SK-N-SH (cell line): ENCODE data around the gene BCLAF1. TPM values are rescaled to one million over a fixed set of nuclear protein-coding genes. Genes with fewer than 3 reads are reported as not detected.

ENCODE experiments used
- CTCF ChIA-PET: fragments of 300-600, 350-600 bp; formaldehyde crosslinking; extraction: SDS; loops from one replicate; lab custom pipeline; 2021; lab: Yijun Ruan, JAX
- POLR2A ChIA-PET: fragments of 350-600 bp; sonication (Branson Sonifier 250); formaldehyde crosslinking; extraction: SDS; loops from one replicate; lab custom pipeline; 2020; ENCODE audit warnings: antibody characterized with exemption, inconsistent platforms; lab: Yijun Ruan, JAX
- DNase-seq: peaks from one replicate; pipeline ENCODE4 v3.0.0; 2012
- H2AFZ ChIP-seq: fragments of 200-600 bp; sonication (generic); 2 replicates; pipeline ENCODE4 v1.8.1; 2016; ENCODE audit warnings: antibody characterized with exemption, mild to moderate bottlenecking, low read depth
- H3F3A ChIP-seq: fragments of 200-600 bp; sonication (generic); replicated peaks from 2 replicates; pipeline ENCODE3; 2016; ENCODE audit warnings: antibody characterized with exemption, mild to moderate bottlenecking; ENCODE audit not compliant: insufficient read depth
- H3K27ac ChIP-seq, 2 experiments: fragments of 200-500 bp in 1 of 2; fragments of 200-600 bp in 1 of 2; sonication (Bioruptor generic) in 1 of 2; sonication (generic), shearing (Covaris generic) in 1 of 2; 2 replicates each; pipeline versions ENCODE4 v1.5.1 to v1.6.1; 2014 to 2016; ENCODE audit warnings: low read depth in 2 of 2, inconsistent platforms in 1 of 2, low read length in 1 of 2, mild to moderate bottlenecking in 1 of 2, mixed read lengths in 1 of 2
- H3K27me3 ChIP-seq: fragments of 200-600 bp; sonication (generic), shearing (Covaris generic); 2 replicates; pipeline ENCODE4 v1.6.1; 2016; ENCODE audit warnings: mixed run types; ENCODE audit not compliant: insufficient read depth
- H3K36me3 ChIP-seq, 2 experiments: fragments of 200-500 bp in 1 of 2; fragments of 200-600 bp in 1 of 2; sonication (Bioruptor generic) in 1 of 2; sonication (generic) in 1 of 2; replicated peaks in 1 of 2; 2 replicates each; pipeline versions ENCODE3 to v1.5.1; 2014 to 2016; ENCODE audit warnings: low read length in 1 of 2, mild to moderate bottlenecking in 1 of 2; ENCODE audit not compliant: insufficient read depth in 2 of 2, control insufficient read depth in 1 of 2
- H3K4me1 ChIP-seq, 2 experiments: fragments of 200-500 bp in 1 of 2; fragments of 200-600 bp in 1 of 2; sonication (Bioruptor generic) in 1 of 2; sonication (generic), shearing (Covaris generic) in 1 of 2; 2 replicates each; pipeline versions ENCODE4 v1.5.1 to v1.6.1; 2014 to 2016; ENCODE audit warnings: low read depth in 1 of 2, low read length in 1 of 2, mixed run types in 1 of 2; ENCODE audit not compliant: insufficient read depth in 2 of 2, control insufficient read depth in 1 of 2
- H3K4me2 ChIP-seq: fragments of 200-600 bp; sonication (generic), shearing (Covaris generic); 2 replicates; pipeline ENCODE4 v1.6.1; 2017; ENCODE audit warnings: mixed run types
- H3K4me3 ChIP-seq, 2 experiments: fragments of 200-500 bp in 1 of 2; fragments of 200-600 bp in 1 of 2; sonication (Bioruptor generic) in 1 of 2; sonication (generic), shearing (Covaris generic) in 1 of 2; 2 replicates each; pipeline versions ENCODE4 v1.5.1 to v1.8.1; 2014 to 2016; ENCODE audit warnings: low read depth in 2 of 2, inconsistent platforms in 1 of 2, low read length in 1 of 2, mild to moderate bottlenecking in 1 of 2, mixed read lengths in 1 of 2, moderate library complexity in 1 of 2
- H3K79me2 ChIP-seq: fragments of 200-600 bp; sonication (generic); 2 replicates; pipeline ENCODE4 v1.8.1; 2017; ENCODE audit warnings: mild to moderate bottlenecking; ENCODE audit not compliant: insufficient read depth
- H3K9ac ChIP-seq: fragments of 200-600 bp; sonication (generic); 2 replicates; pipeline ENCODE4 v1.6.1; 2017; ENCODE audit warnings: mixed run types
- H3K9me2 ChIP-seq: fragments of 200-600 bp; sonication (generic); 2 replicates; pipeline ENCODE4 v1.6.1; 2017; ENCODE audit warnings: mixed run types
- H3K9me3 ChIP-seq: fragments of 200-600 bp; sonication (generic); 2 replicates; pipeline ENCODE4 v1.6.1; 2017; ENCODE audit warnings: mixed run types, mild to moderate bottlenecking, moderate library complexity
- H4K20me1 ChIP-seq: fragments of 200-600 bp; sonication (generic); 2 replicates; pipeline ENCODE4 v1.6.1; 2017; ENCODE audit warnings: mild to moderate bottlenecking, mixed run types; ENCODE audit not compliant: insufficient read depth
- CHD2 ChIP-seq: fragments of 150-350 bp; IDR thresholded peaks from 2 replicates; pipeline ENCODE4 v1.6.1; 2018; ENCODE audit warnings: low read length; ENCODE audit not compliant: partially characterized antibody
- ELF1 ChIP-seq: IDR thresholded peaks from 2 replicates; pipeline ENCODE4 v1.4.0; 2012
- EP300 ChIP-seq, 2 experiments: IDR thresholded peaks; 2 replicates each; pipeline versions ENCODE4 v1.4.0 to v1.6.1; 2012; ENCODE audit warnings: borderline replicate concordance in 1 of 2, low read depth in 1 of 2, low read length in 1 of 2
- FOXM1 ChIP-seq: IDR thresholded peaks from 2 replicates; pipeline ENCODE4 v1.4.0; 2012; ENCODE audit warnings: low read depth, mild to moderate bottlenecking
- GATA2 ChIP-seq: sonication (generic); formaldehyde crosslinking; IDR thresholded peaks from 2 replicates; pipeline ENCODE4 v1.5.0; 2020; ENCODE audit warnings: mild to moderate bottlenecking, missing genetic modification reagents
- IRF3 ChIP-seq: fragments of 150-350 bp; IDR thresholded peaks from 2 replicates; pipeline ENCODE4 v1.6.1; 2016; ENCODE audit warnings: mild to moderate bottlenecking, low read depth, low read length
- JUND ChIP-seq: IDR thresholded peaks from 2 replicates; pipeline ENCODE4 v1.4.0; 2012
- MXI1 ChIP-seq: IDR thresholded peaks from 2 replicates; pipeline ENCODE4 v1.6.1; 2012; ENCODE audit warnings: mild to moderate bottlenecking, low read depth, low read length, improper control_type of control experiment
- NFIC ChIP-seq: IDR thresholded peaks from 2 replicates; pipeline ENCODE4 v1.4.0; 2012; ENCODE audit warnings: borderline replicate concordance
- NRF1 ChIP-seq: IDR thresholded peaks from 2 replicates; pipeline ENCODE4 v1.6.1; 2012; ENCODE audit warnings: low read depth, mild to moderate bottlenecking, low read length
- RAD21 ChIP-seq: IDR thresholded peaks from 2 replicates; pipeline ENCODE4 v1.6.1; 2012; ENCODE audit warnings: mild to moderate bottlenecking, low read length
- SIN3A ChIP-seq: IDR thresholded peaks from 2 replicates; pipeline ENCODE4 v1.6.1; 2012; ENCODE audit warnings: low read depth, mild to moderate bottlenecking, low read length, moderate library complexity, borderline replicate concordance
- SMC3 ChIP-seq: IDR thresholded peaks from 2 replicates; pipeline ENCODE4 v1.6.1; 2012; ENCODE audit warnings: low read depth, low read length, improper control_type of control experiment
- TCF12 ChIP-seq: IDR thresholded peaks from 2 replicates; pipeline ENCODE4 v1.4.0; 2012
- TEAD4 ChIP-seq: IDR thresholded peaks from 2 replicates; pipeline ENCODE4 v1.4.0; 2012; ENCODE audit warnings: mild to moderate bottlenecking, borderline replicate concordance; ENCODE audit not compliant: insufficient read depth
- USF1 ChIP-seq: IDR thresholded peaks from 2 replicates; pipeline ENCODE4 v1.4.0; 2012; ENCODE audit warnings: low read depth, borderline replicate concordance
- YY1 ChIP-seq: IDR thresholded peaks from 2 replicates; pipeline ENCODE4 v1.4.0; 2012; ENCODE audit warnings: low read depth, mild to moderate bottlenecking
- WGBS: methylation state at CpG from one replicate; pipeline ENCODE4 v1.1.6; 2017; ENCODE audit warnings: low lambda C conversion rate; 5-methylcytosine and 5-hydroxymethylcytosine counted together
- polyA plus RNA-seq, 3 experiments: library from polyadenylated mRNA; depleted of rRNA; stranded (reverse); fragments of >200 nt; gene quantifications; 2 replicates each; pipeline ENCODE4 v1.2.3, GENCODE V29; 2012
- TF ChIP-seq, protein P1 (sequence below): IDR thresholded peaks from 2 replicates; pipeline ENCODE4 v1.4.0; 2012; ENCODE audit warnings: low read depth
- TF ChIP-seq, protein P2 (sequence below): IDR thresholded peaks from 2 replicates; pipeline ENCODE4; 2012
- TF ChIP-seq, protein P3 (sequence below): IDR thresholded peaks from 2 replicates; pipeline ENCODE4 v1.4.0; 2012; ENCODE audit warnings: low read depth, borderline replicate concordance

Gene BCLAF1
- polyA plus RNA-seq, 1 of the 3 experiments (the other 2 are of a cell fraction), result 21.9 TPM

- Histone ChIP-seq H3K4me1 (peaks cover 5 to 9% of the 10 kb centered on the region in 2 experiments; a peak in 2 of 4 replicates), H3K4me2 (no peak overlapping the region), H3K9me3 (no peaks in the 10 kb centered on the region), H3K79me2 (no peaks in the 10 kb centered on the region), H4K20me1 (no peaks in the 10 kb centered on the region), H2AFZ (no peak overlapping the region), H3K4me3 (no peak overlapping the region), H3F3A (peaks cover 11% of the 10 kb centered on the region), H3K36me3 (no peaks in the 10 kb centered on the region), H3K27me3 (no peaks in the 10 kb centered on the region), H3K9ac (no peak overlapping the region), H3K27ac (no peak overlapping the region), H3K9me2 (no peaks in the 10 kb centered on the region)
- DNase-seq, result no peak
- WGBS, result 92% methylated on average over 3 of the region's 3 CpGs
- ChIA-PET CTCF (no interaction called here), POLR2A (no interaction called here)
- no peak for TF ChIP-seq FOXM1
- no peak for TF ChIP-seq ELF1
- TF ChIP-seq, protein P1, sequence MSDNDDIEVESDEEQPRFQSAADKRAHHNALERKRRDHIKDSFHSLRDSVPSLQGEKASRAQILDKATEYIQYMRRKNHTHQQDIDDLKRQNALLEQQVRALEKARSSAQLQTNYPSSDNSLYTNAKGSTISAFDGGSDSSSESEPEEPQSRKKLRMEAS, result no peak
- no peak for TF ChIP-seq GATA2 (CRISPR knock-in tag)
- TF ChIP-seq TCF12, result no peak
- no peak for TF ChIP-seq CHD2
- no peak for TF ChIP-seq MXI1
- no peak for TF ChIP-seq USF1
- no peak for TF ChIP-seq RAD21
- no peak for TF ChIP-seq JUND
- no peak for TF ChIP-seq SMC3
- no peak for TF ChIP-seq IRF3
- TF ChIP-seq SIN3A, result no peak
- TF ChIP-seq, protein P2, sequence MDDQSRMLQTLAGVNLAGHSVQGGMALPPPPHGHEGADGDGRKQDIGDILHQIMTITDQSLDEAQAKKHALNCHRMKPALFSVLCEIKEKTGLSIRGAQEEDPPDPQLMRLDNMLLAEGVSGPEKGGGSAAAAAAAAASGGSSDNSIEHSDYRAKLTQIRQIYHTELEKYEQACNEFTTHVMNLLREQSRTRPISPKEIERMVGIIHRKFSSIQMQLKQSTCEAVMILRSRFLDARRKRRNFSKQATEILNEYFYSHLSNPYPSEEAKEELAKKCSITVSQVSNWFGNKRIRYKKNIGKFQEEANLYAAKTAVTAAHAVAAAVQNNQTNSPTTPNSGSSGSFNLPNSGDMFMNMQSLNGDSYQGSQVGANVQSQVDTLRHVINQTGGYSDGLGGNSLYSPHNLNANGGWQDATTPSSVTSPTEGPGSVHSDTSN, result no peak
Measured at GRCh38 chr6:136294621-136295020, 5.0 kb upstream of the BCLAF1 start.

DNA sequence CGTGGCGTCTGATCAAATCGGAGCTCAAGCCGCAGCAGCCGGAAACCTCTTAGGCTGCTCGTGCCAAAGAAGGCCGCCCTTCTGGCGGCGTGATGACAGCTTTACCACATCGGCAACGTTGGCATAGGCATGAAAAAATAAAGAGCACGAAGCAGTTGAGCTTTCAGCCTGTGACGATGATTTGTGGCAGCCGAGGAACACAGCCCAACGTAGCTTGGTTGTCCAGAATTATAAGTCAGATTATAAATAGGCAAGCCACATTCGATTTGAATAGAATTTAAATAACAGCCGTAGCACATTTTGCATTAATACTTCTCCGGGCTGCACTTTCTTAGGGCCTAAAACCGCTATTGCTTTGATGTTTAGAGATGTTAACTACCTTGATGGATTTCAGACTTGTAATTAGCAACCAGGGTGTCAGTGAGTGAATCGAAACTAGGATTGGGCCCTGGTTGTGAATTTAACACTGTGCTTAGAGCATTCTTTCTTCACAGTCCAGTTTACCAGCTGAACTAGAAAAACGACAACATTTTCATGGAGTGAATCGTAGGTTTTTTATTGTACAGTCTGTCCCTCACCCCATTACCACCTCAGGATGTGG lies 864 bp upstream of the BCLAF1 start:
- H3F3A ChIP-seq, result peaks cover 21% of the 10 kb centered on the region
- peak overlapping the region; percentile 99 to 100 for H3K27ac ChIP-seq
- H3K27me3 ChIP-seq, result no peaks in the 10 kb centered on the region
- peak overlapping the region; percentile 90 for H2AFZ ChIP-seq
- ChIA-PET CTCF (interaction anchor here (1.0 to 3.8 kb wide), 9 partner anchors 10 to 502 kb away, joined by 3 to 20 read pairs (median 5); partner anchors contain the start of genes MAP3K5 and MAP7), POLR2A (interaction anchor here (0.6 to 2.6 kb wide), 20 partner anchors 8 to 827 kb away, joined by 3 to 14 read pairs (median 4); partner anchors contain the start of genes MAP3K5, MAP7 and MTFR2)
- DNase-seq, result peak; percentile 57
- peak overlapping the region; percentile 94 for H3K4me2 ChIP-seq
- WGBS, result 10% methylated on average over 21 of the region's 22 CpGs
- no peaks in the 10 kb centered on the region for H3K9me2 ChIP-seq
- H3K36me3 ChIP-seq, result no peaks in the 10 kb centered on the region
- H3K9ac ChIP-seq, result peak overlapping the region; percentile 100
- H4K20me1 ChIP-seq, result peaks cover 37% of the 10 kb centered on the region
- H3K4me3 ChIP-seq, result peak overlapping the region; percentile 61 to 98
- no peaks in the 10 kb centered on the region for H3K9me3 ChIP-seq
- H3K4me1 ChIP-seq, result peaks cover 5 to 17% of the 10 kb centered on the region in 2 experiments; a peak in 2 of 4 replicates
- H3K79me2 ChIP-seq, result peaks cover 41% of the 10 kb centered on the region
- TF ChIP-seq, protein P1, result peak; percentile 66
- TF ChIP-seq SIN3A, result 0 out of 2 replicates have a peak, but pooled peaks have one; percentile 60
- no peak for TF ChIP-seq EP300 (IDR thresholded peaks at IDR 0.05; ENCODE audit: borderline replicate concordance in 1 of 2, low read depth in 1 of 2, low read length in 1 of 2)
- no peak for TF ChIP-seq FOXM1
- TF ChIP-seq TEAD4, result no peak
- TF ChIP-seq NFIC, result peak; percentile 8; the same call in 1 of the 2 replicates
- no peak for TF ChIP-seq USF1
- no peak for TF ChIP-seq TCF12
- TF ChIP-seq YY1, result no peak
- TF ChIP-seq NRF1, result no peak
- TF ChIP-seq MXI1, result peak; percentile 16; the same call in 1 of the 2 replicates
- TF ChIP-seq, protein P3, sequence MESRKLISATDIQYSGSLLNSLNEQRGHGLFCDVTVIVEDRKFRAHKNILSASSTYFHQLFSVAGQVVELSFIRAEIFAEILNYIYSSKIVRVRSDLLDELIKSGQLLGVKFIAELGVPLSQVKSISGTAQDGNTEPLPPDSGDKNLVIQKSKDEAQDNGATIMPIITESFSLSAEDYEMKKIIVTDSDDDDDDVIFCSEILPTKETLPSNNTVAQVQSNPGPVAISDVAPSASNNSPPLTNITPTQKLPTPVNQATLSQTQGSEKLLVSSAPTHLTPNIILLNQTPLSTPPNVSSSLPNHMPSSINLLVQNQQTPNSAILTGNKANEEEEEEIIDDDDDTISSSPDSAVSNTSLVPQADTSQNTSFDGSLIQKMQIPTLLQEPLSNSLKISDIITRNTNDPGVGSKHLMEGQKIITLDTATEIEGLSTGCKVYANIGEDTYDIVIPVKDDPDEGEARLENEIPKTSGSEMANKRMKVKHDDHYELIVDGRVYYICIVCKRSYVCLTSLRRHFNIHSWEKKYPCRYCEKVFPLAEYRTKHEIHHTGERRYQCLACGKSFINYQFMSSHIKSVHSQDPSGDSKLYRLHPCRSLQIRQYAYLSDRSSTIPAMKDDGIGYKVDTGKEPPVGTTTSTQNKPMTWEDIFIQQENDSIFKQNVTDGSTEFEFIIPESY, result no peak
